Measurements from ENCODE around the gene RAB6C. TPM values are rescaled to one million over a fixed set of nuclear protein-coding genes. Genes with fewer than 3 reads are reported as not detected.

Gene RAB6C
- total RNA-seq: under 0.01 TPM in 1 of 2 replicates, not detected in the other

GRCh38 chr2:129979629-129980155 is at the start of gene RAB6C:
Gene RAB6C, plus strand, starts transcription at chr2:129979666. Its CDS starts 450 bp downstream, at chr2:129980116.

Other genes with a start within 250 kb of the RAB6C start
- gene POTEF, start 149.6 kb downstream of the RAB6C start, total RNA-seq: not detected in 2 replicates
- gene CCDC74B, start 165.4 kb downstream of the RAB6C start, total RNA-seq: 1.5 and 2.3 TPM in 2 replicates
- gene SMPD4, start 201.9 kb downstream of the RAB6C start, total RNA-seq: 10.4 and 19.7 TPM in 2 replicates
- gene MZT2B, start 202.6 kb downstream of the RAB6C start, total RNA-seq: 146 and 186 TPM in 2 replicates
- gene TUBA3E, start 218.8 kb downstream of the RAB6C start, total RNA-seq: not detected in 2 replicates